Measurements from ENCODE around the gene CDC42BPG. TPM values are rescaled to one million over a fixed set of nuclear protein-coding genes. Genes with fewer than 3 reads are reported as not detected.
A peak's percentile ranks its signal among the peaks of the same experiment; 100 is the strongest.

The CDC42BPG gene
- total RNA-seq, 1 experiment from 2014 or later: 26.5 TPM

GRCh38 chr11:64837887-64838351 lies 6.5 kb downstream of the CDC42BPG start:
- H3K9me3 Mint-ChIP-seq (ENCODE audit: low read depth, unreplicated experiment): no peaks in the 10 kb centered on the region
- peaks cover 25% of the 10 kb centered on the region for H3K36me3 Mint-ChIP-seq (ENCODE audit: insufficient read depth, unreplicated experiment)
- no TSS peak for BruUV-seq (replicated peaks)
- no peak overlapping the region for H3K4me3 Mint-ChIP-seq (ENCODE audit: low read depth, unreplicated experiment)
- H3K27ac Mint-ChIP-seq (ENCODE audit: unreplicated experiment): no peak overlapping the region
- DNase-seq: no peak
- H3K27me3 Mint-ChIP-seq (ENCODE audit: unreplicated experiment): no peaks in the 10 kb centered on the region
- intact Hi-C loops (cut with micrococcal nuclease; ENCODE audit: unreplicated experiment): no loop called here
- CTCF ChIA-PET: no interaction called here
- TF ChIP-seq, protein P1, sequence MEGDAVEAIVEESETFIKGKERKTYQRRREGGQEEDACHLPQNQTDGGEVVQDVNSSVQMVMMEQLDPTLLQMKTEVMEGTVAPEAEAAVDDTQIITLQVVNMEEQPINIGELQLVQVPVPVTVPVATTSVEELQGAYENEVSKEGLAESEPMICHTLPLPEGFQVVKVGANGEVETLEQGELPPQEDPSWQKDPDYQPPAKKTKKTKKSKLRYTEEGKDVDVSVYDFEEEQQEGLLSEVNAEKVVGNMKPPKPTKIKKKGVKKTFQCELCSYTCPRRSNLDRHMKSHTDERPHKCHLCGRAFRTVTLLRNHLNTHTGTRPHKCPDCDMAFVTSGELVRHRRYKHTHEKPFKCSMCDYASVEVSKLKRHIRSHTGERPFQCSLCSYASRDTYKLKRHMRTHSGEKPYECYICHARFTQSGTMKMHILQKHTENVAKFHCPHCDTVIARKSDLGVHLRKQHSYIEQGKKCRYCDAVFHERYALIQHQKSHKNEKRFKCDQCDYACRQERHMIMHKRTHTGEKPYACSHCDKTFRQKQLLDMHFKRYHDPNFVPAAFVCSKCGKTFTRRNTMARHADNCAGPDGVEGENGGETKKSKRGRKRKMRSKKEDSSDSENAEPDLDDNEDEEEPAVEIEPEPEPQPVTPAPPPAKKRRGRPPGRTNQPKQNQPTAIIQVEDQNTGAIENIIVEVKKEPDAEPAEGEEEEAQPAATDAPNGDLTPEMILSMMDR (IDR thresholded peaks at IDR 0.05; ENCODE audit: unreplicated experiment): no peak
- H3K4me1 Mint-ChIP-seq (ENCODE audit: low read depth, unreplicated experiment): peaks cover 16% of the 10 kb centered on the region

DNA sequence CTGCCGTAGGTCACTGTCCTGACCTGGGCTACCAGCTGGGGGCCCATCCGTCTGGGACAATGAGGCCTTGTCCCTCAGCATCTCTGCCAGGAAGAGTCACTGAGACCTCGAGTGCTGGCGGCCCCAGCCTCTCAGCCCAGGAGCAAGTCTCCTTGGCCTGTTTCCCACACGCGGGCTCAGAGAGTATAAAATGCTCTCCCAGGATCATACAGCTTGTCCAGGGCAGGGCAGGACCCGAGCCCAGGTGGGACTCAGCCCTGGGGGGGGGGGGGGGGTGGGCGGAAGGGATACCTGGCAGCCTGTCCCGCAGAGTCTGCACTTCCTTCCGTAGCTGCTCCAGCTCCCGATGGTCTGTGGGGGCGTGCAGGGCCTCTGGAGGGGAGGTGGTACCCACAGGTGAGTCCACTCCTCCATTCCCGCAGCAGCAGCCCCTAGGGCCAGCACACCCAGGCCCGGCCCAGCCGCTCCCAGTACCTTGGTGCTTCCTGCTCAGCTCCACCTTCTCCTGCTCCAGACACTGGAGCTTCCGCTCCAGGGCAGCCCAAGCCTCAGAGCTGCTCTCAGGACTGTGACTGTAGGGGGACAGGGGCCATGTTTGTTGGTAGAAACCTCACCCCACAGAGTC lies 7.9 kb downstream of the CDC42BPG start:
- Mint-ChIP-seq H3K27me3 (ENCODE audit: unreplicated experiment) (no peaks in the 10 kb centered on the region), H3K9me3 (ENCODE audit: low read depth, unreplicated experiment) (no peaks in the 10 kb centered on the region), H3K36me3 (ENCODE audit: insufficient read depth, unreplicated experiment) (peaks cover 19% of the 10 kb centered on the region), H3K4me1 (ENCODE audit: low read depth, unreplicated experiment) (peaks cover 9% of the 10 kb centered on the region), H3K4me3 (ENCODE audit: low read depth, unreplicated experiment) (no peak overlapping the region), H3K27ac (ENCODE audit: unreplicated experiment) (no peak overlapping the region)
- DNase-seq: no peak
- BruUV-seq (replicated peaks): no TSS peak
- CTCF ChIA-PET: interaction anchor here (1.9 kb wide), 1 partner anchor 8 kb away, joined by 7 read pairs; the partner anchor contains the start of gene CDC42BPG
- intact Hi-C loops (cut with micrococcal nuclease; ENCODE audit: unreplicated experiment): no loop called here
- TF ChIP-seq, protein P1 (IDR thresholded peaks at IDR 0.05; ENCODE audit: unreplicated experiment): no peak

DNA sequence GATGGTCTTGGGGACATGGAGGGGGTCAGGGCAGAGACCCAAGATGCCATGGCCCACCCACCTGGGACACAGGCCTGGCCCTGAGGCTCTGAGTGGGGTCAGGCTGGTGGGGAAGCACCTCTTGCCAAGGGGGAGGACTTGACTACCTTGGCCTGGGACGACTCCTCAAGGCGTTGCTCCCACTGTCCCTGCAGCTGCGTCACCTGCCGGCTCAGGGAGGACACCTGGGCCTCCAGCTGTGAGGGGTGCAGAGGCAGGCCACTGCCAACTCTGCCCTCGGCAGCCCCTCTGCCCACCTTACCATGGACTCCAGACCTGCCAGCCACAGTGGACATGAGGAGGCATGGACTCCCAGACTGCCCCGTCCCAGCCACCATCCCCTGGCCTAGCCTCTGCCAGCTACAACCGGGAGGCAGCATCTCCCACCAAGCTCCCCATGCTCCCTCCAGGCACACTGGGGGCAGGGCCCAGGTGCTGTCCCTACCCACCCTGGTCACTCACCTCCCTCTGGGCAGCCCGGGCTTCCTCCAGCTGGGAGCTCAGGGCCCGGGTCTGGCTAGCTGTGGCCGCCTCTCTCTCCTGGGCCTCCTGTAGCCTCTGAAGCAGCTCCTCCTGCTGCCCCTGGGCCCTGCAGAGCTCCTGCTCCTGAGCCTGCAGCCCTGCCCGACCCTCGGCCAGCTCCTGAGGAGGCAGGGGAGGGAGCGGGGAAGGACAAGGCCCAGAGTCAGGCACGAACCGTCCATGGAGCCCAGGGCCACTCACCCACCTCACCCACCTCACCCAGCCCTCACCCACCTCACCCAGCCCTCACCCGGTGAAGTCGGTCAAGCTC lies 8.6 kb downstream of the CDC42BPG start:
- Mint-ChIP-seq H3K27ac (ENCODE audit: unreplicated experiment) (no peak overlapping the region), H3K4me1 (ENCODE audit: low read depth, unreplicated experiment) (peaks cover 9% of the 10 kb centered on the region), H3K27me3 (ENCODE audit: unreplicated experiment) (no peaks in the 10 kb centered on the region), H3K4me3 (ENCODE audit: low read depth, unreplicated experiment) (peak overlapping the region; percentile 31), H3K9me3 (ENCODE audit: low read depth, unreplicated experiment) (no peaks in the 10 kb centered on the region), H3K36me3 (ENCODE audit: insufficient read depth, unreplicated experiment) (peaks cover 24% of the 10 kb centered on the region)
- no peak for DNase-seq
- CTCF ChIA-PET: interaction anchor here (1.3 to 1.9 kb wide), 3 partner anchors 8 to 57 kb away, joined by 3 to 7 read pairs (median 5); partner anchors contain the start of genes CDC42BPG and SF1
- BruUV-seq (replicated peaks): no TSS peak
- TF ChIP-seq, protein P1 (IDR thresholded peaks at IDR 0.05; ENCODE audit: unreplicated experiment): no peak
- intact Hi-C loops (cut with micrococcal nuclease; ENCODE audit: unreplicated experiment): no loop called here

GRCh38 chr11:64834723-64835615 lies 9.5 kb downstream of the CDC42BPG start:
- DNase-seq: peak; percentile 89
- Mint-ChIP-seq H3K36me3 (ENCODE audit: insufficient read depth, unreplicated experiment) (peaks cover 25% of the 10 kb centered on the region), H3K27me3 (ENCODE audit: unreplicated experiment) (no peaks in the 10 kb centered on the region), H3K27ac (ENCODE audit: unreplicated experiment) (no peak overlapping the region), H3K9me3 (ENCODE audit: low read depth, unreplicated experiment) (no peaks in the 10 kb centered on the region), H3K4me1 (ENCODE audit: low read depth, unreplicated experiment) (peaks cover 9% of the 10 kb centered on the region), H3K4me3 (ENCODE audit: low read depth, unreplicated experiment) (peak overlapping the region; percentile 31)
- intact Hi-C loops (cut with micrococcal nuclease; ENCODE audit: unreplicated experiment): no loop called here
- TF ChIP-seq, protein P1 (IDR thresholded peaks at IDR 0.05; ENCODE audit: unreplicated experiment): no peak
- CTCF ChIA-PET: interaction anchor here (1.3 to 1.9 kb wide), 3 partner anchors 9 to 56 kb away, joined by 3 to 7 read pairs (median 5); partner anchors contain the start of genes CDC42BPG and SF1
- BruUV-seq (replicated peaks): no TSS peak
